Measurements from ENCODE around the gene MRO. TPM values are rescaled to one million over a fixed set of nuclear protein-coding genes. Genes with fewer than 3 reads are reported as not detected.

MRO gene
- total and polyA plus RNA-seq, 2 of the 4 experiments (the other 2 are of a cell fraction), result not detected

DNA sequence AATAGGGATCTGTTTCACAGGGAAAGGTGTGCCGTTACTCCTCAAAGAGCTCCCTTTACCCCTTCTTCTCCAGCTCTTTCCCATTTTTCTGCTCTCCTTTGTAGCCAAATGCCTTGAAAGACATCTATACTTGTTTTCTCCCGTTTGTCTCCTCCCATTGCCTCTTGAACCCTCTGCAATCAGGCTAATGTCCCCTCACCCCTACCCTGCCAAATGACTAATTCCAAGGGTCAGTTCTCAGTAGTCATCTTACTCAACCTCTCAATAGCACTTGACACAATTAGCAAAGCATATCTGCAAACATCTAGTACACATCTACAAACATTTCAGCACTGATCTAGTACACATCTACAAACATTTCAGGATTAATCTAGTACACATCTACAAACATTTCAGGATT lies 12.6 kb downstream of the MRO start:
- H3K4me1 ChIP-seq (ENCODE audit: control insufficient read depth, insufficient read depth, low read length), result no peaks in the 10 kb centered on the region
- no peak for TF ChIP-seq RAD21 (IDR thresholded peaks at IDR 0.05; ENCODE audit: low read length)
- TF ChIP-seq POLR2A (IDR thresholded peaks at IDR 0.05; ENCODE audit: low read depth, low read length), result no peak
- no peak for TF ChIP-seq RFX5 (IDR thresholded peaks at IDR 0.05; ENCODE audit: low read depth, low read length)
- TF ChIP-seq MAZ (IDR thresholded peaks at IDR 0.05; ENCODE audit: borderline replicate concordance, low read depth, low read length), result no peak
- no peak for TF ChIP-seq SMC3 (IDR thresholded peaks at IDR 0.05; ENCODE audit: low read depth, low read length)
- TF ChIP-seq CHD1 (IDR thresholded peaks at IDR 0.05; ENCODE audit: low read depth, low read length), result no peak
- TF ChIP-seq USF2 (IDR thresholded peaks at IDR 0.05; ENCODE audit: low read depth, low read length), result no peak
- no peak for TF ChIP-seq CTCF (conservative IDR thresholded peaks at IDR 0.05; ENCODE audit: low read depth, low read length)
- TF ChIP-seq BHLHE40 (IDR thresholded peaks at IDR 0.05; ENCODE audit: low read depth, low read length), result no peak
- TF ChIP-seq, protein P1, sequence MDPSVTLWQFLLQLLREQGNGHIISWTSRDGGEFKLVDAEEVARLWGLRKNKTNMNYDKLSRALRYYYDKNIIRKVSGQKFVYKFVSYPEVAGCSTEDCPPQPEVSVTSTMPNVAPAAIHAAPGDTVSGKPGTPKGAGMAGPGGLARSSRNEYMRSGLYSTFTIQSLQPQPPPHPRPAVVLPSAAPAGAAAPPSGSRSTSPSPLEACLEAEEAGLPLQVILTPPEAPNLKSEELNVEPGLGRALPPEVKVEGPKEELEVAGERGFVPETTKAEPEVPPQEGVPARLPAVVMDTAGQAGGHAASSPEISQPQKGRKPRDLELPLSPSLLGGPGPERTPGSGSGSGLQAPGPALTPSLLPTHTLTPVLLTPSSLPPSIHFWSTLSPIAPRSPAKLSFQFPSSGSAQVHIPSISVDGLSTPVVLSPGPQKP (IDR thresholded peaks at IDR 0.05; ENCODE audit: borderline replicate concordance, low read depth, low read length), result no peak
- no peak for TF ChIP-seq RCOR1 (IDR thresholded peaks at IDR 0.05; ENCODE audit: insufficient replicate concordance, low read length)
- TF ChIP-seq NFE2L2 (IDR thresholded peaks at IDR 0.05; ENCODE audit: low read depth, low read length), result no peak
- no peak for TF ChIP-seq CEBPB (IDR thresholded peaks at IDR 0.05; ENCODE audit: low read depth, low read length)
- no peak for TF ChIP-seq MXI1 (IDR thresholded peaks at IDR 0.05; ENCODE audit: borderline replicate concordance, low read depth, low read length)
- H2BK15ac ChIP-seq (ENCODE audit: low read depth, low read length), result no peak overlapping the region
- no peak overlapping the region for H4K8ac ChIP-seq (ENCODE audit: low read depth in 2 of 2, low read length in 2 of 2)
- in situ Hi-C loops (cut with MboI; ENCODE audit: low sequenced_read_pairs) (no loop called here), intact Hi-C loops (cut with micrococcal nuclease) (no loop called here), dilution Hi-C loops (cut with HindIII; ENCODE audit: low sequenced_read_pairs, unreplicated experiment) (no loop called here)
- no peak overlapping the region for H4K91ac ChIP-seq (ENCODE audit: insufficient read depth, low read depth, low read length)
- DNase-seq, result no peak
- no peak for ATAC-seq (ENCODE audit: low read depth)
- H2BK120ac ChIP-seq (ENCODE audit: low read depth, low read length), result no peak overlapping the region
- H3K9me3 ChIP-seq (ENCODE audit: control insufficient read depth, insufficient read depth, low read length), result no peaks in the 10 kb centered on the region
- H2BK20ac ChIP-seq (ENCODE audit: low read depth, low read length), result no peak overlapping the region
- no peak overlapping the region for H2AFZ ChIP-seq (replicated peaks; ENCODE audit: low read length, poor library complexity)
- peaks cover 6% of the 10 kb centered on the region for H3K27me3 ChIP-seq (ENCODE audit: control insufficient read depth, insufficient read depth, low read length)
- BruUV-seq (replicated peaks), result no TSS peak
- H3K36me3 ChIP-seq (ENCODE audit: control insufficient read depth, insufficient read depth, low read length), result no peaks in the 10 kb centered on the region
- no peaks in the 10 kb centered on the region for H3K9me1 ChIP-seq (ENCODE audit: insufficient read depth, low read length)
- H3K56ac ChIP-seq (ENCODE audit: extremely low read depth, insufficient read depth, low read length), result no peak overlapping the region
- 14% methylated on average over 1 of the region's 2 CpGs; no CpG with 5 or more reads in 1 of the 2 experiments for WGBS, 2 experiments (ENCODE audit: extremely low coverage in 2 of 2, insufficient read length in 1 of 2)
- H3K79me1 ChIP-seq (ENCODE audit: low read depth in 1 of 2, low read length in 2 of 2), result no peaks in the 10 kb centered on the region
- no peak overlapping the region for H3K4me3 ChIP-seq (ENCODE audit: insufficient read depth, low read depth, low read length)
- no peak overlapping the region for H2AK5ac ChIP-seq (ENCODE audit: low read depth, low read length)
- H3K18ac ChIP-seq (ENCODE audit: low read depth, low read length), result no peak overlapping the region
- no peak overlapping the region for H3K14ac ChIP-seq (replicated peaks; ENCODE audit: low read depth, low read length)
- no peak overlapping the region for H2AK9ac ChIP-seq (replicated peaks; ENCODE audit: low read depth, low read length, poor library complexity)
- H3K23ac ChIP-seq (ENCODE audit: low read depth, low read length), result no peak overlapping the region
- H4K20me1 ChIP-seq (ENCODE audit: insufficient read depth, low read length), result no peaks in the 10 kb centered on the region
- ChIA-PET CTCF (no interaction called here), POLR2A (ENCODE audit: unreplicated experiment) (no interaction called here)
- no peak overlapping the region for H3K4me2 ChIP-seq (ENCODE audit: low read depth, low read length)
- H3K9ac ChIP-seq (ENCODE audit: low read depth, low read length), result no peak overlapping the region
- no peak overlapping the region for H2BK5ac ChIP-seq (ENCODE audit: low read depth, low read length, poor library complexity, severe bottlenecking)
- no peak overlapping the region for H3K4ac ChIP-seq (ENCODE audit: low read depth, low read length)
- H4K5ac ChIP-seq (ENCODE audit: low read depth, low read length), result no peak overlapping the region
- H3K27ac ChIP-seq (ENCODE audit: insufficient read depth, low read length), result no peak overlapping the region
